HG03039 (cell line): ENCODE data around the gene CSNK2A1.
"Not testable (repeated sequence)": the region's sequence is repeated elsewhere in the genome, so short reads cannot be mapped to it uniquely, and the experiment has no call there.

Experiments
- ATAC-seq: cut with Tn5 transposase; IDR thresholded peaks from one replicate; pipeline ENCODE4 v1.9.1; 2021; ENCODE audit warnings: mild to moderate bottlenecking, moderate library complexity; ENCODE audit not compliant: unreplicated experiment

CSNK2A1 gene

GRCh38 chr20:536426-537010, 7.1 kb downstream of the CSNK2A1 start:
- no peak for ATAC-seq

GRCh38 chr20:535958-536357, 7.6 kb downstream of the CSNK2A1 start:
- no peak for ATAC-seq

GRCh38 chr20:533526-533925, 10.1 kb downstream of the CSNK2A1 start:
- no peak for ATAC-seq

GRCh38 chr20:532530-532929, 11.1 kb downstream of the CSNK2A1 start:
- no peak for ATAC-seq

GRCh38 chr20:531608-532007, 12.0 kb downstream of the CSNK2A1 start:
- no peak for ATAC-seq

- ATAC-seq, result no peak
Observed at GRCh38 chr20:530321-530720, 13.3 kb downstream of the CSNK2A1 start.

GRCh38 chr20:528923-529604, 14.5 kb downstream of the CSNK2A1 start:
- no peak for ATAC-seq

GRCh38 chr20:527571-527886, 16.1 kb downstream of the CSNK2A1 start:
- no peak for ATAC-seq

- ATAC-seq, result no peak
Observed at GRCh38 chr20:521860-522259, 21.7 kb downstream of the CSNK2A1 start.

- ATAC-seq, result no peak
Observed at GRCh38 chr20:519999-520398, 23.6 kb downstream of the CSNK2A1 start.

- no peak for ATAC-seq
Observed at GRCh38 chr20:517221-517620, 26.4 kb downstream of the CSNK2A1 start.

- no peak for ATAC-seq
Observed at GRCh38 chr20:516799-517198, 26.8 kb downstream of the CSNK2A1 start.

- ATAC-seq, result no peak
Observed at GRCh38 chr20:515696-516095, 27.9 kb downstream of the CSNK2A1 start.

GRCh38 chr20:513429-513828, 30.2 kb downstream of the CSNK2A1 start:
- no peak for ATAC-seq

- not testable (repeated sequence) for ATAC-seq
Observed at GRCh38 chr20:510328-511057, 33.1 kb downstream of the CSNK2A1 start.

GRCh38 chr20:508364-508787, 35.2 kb downstream of the CSNK2A1 start:
- ATAC-seq, result not testable (repeated sequence)

- ATAC-seq, result no peak
Observed at GRCh38 chr20:507761-508332, 35.7 kb downstream of the CSNK2A1 start.

GRCh38 chr20:507006-507758, 36.4 kb downstream of the CSNK2A1 start:
- ATAC-seq, result no peak

- no peak for ATAC-seq
Observed at GRCh38 chr20:504632-505075, 38.9 kb downstream of the CSNK2A1 start.

GRCh38 chr20:503048-503737, 40.4 kb downstream of the CSNK2A1 start:
- ATAC-seq, result no peak

GRCh38 chr20:497979-498378, 45.6 kb downstream of the CSNK2A1 start:
- ATAC-seq, result no peak
